ENCODE data around the gene ESR2. TPM values are rescaled to one million over a fixed set of nuclear protein-coding genes. Genes with fewer than 3 reads are reported as not detected.

The ESR2 gene
- total and polyA plus RNA-seq, 9 donors, result 5.1 to 26.2 (median 13.5) TPM

GRCh38 chr14:64147126-64147790, 146.9 kb downstream of the ESR2 start:
- intact Hi-C loops (cut with DNase I), result no loop called here
- WGBS, 3 donors, result 9 to 37% (median 25%) methylated on average over 7 of the region's 7 CpGs
- H3K36me3 ChIP-seq, result no peaks in the 10 kb centered on the region
- DNase-seq, result peak in 4 of 5 donors; percentile 28 to 55 (median 39)
- H3K27me3 ChIP-seq, result no peaks in the 10 kb centered on the region
- no peak for TF ChIP-seq CTCF (IDR thresholded peaks at IDR 0.05)
- H3K27ac ChIP-seq, result peak overlapping the region; percentile 0 to 14
- H3K4me3 ChIP-seq, result no peak overlapping the region
- no peaks in the 10 kb centered on the region for H3K9me3 ChIP-seq
- peaks cover 3% of the 10 kb centered on the region for H3K4me1 ChIP-seq (ENCODE audit: insufficient read depth)

DNA sequence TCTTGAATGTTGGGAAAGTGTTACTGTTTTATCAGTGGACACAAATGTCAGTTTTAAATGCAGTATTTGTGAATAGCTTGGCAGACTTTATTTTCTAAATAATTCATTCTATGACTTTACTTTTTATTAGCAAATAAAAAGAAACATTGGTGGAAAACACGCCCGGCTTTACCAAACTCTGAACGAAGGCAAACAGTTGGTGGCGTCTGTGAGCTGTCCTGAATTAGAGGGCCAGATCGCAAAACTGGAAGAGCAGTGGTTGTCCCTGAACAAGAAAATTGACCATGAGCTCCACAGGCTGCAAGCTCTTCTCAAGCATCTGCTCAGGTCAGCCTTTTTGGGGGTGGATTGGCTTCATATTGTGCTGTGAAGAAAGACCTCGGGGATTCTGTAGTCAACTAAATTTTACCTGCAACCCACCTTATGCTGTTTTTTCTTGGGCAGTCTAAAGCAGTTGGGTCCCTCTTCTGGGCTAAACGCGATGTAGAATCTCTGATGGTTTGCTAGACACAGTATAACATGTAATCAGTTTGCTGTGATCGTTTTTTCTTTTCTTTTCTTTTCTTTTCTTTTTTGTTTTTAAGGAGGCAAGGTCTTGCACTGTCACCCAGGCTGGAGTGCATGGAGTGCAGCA, 156.4 kb downstream of the ESR2 start:
- Histone ChIP-seq H3K4me1 (ENCODE audit: insufficient read depth) (no peaks in the 10 kb centered on the region), H3K36me3 (no peaks in the 10 kb centered on the region), H3K4me3 (no peak overlapping the region), H3K27ac (no peak overlapping the region), H3K27me3 (no peaks in the 10 kb centered on the region), H3K9me3 (no peaks in the 10 kb centered on the region)
- peak; percentile 27 to 58 (median 46) for DNase-seq
- TF ChIP-seq EP300 (IDR thresholded peaks at IDR 0.05) (no peak), CTCF (IDR thresholded peaks at IDR 0.05) (peak in 1 of 3 donors; percentile 27)
- intact Hi-C loops (cut with DNase I), result loop anchor here in 3 of 4 donors (5.0 to 10.0 kb wide), 2 partner anchors 157 to 165 kb away; partner anchors contain the start of gene ESR2 (in 2 of the 3)
- 58 to 72% (median 59%) methylated on average over 9 of the region's 9 CpGs for WGBS, 3 donors

- no peak overlapping the region for H3K4me3 ChIP-seq
- no peaks in the 10 kb centered on the region for H3K9me3 ChIP-seq
- DNase-seq, result no peak
- 94 to 96% (median 95%) methylated on average over 6 of the region's 6 CpGs for WGBS, 3 donors
- no peaks in the 10 kb centered on the region for H3K27me3 ChIP-seq
- H3K27ac ChIP-seq, result no peak overlapping the region
- no peaks in the 10 kb centered on the region for H3K4me1 ChIP-seq (ENCODE audit: insufficient read depth)
- intact Hi-C loops (cut with DNase I), result no loop called here
- H3K36me3 ChIP-seq, result no peaks in the 10 kb centered on the region
- TF ChIP-seq CTCF (IDR thresholded peaks at IDR 0.05), result no peak
- no peak for TF ChIP-seq EP300 (IDR thresholded peaks at IDR 0.05)
- no peak for TF ChIP-seq POLR2A (IDR thresholded peaks at IDR 0.05)
Observed at GRCh38 chr14:64126548-64126947, 167.6 kb downstream of the ESR2 start.

GRCh38 chr14:64125270-64125669, 168.9 kb downstream of the ESR2 start:
- intact Hi-C loops (cut with DNase I), result no loop called here
- no peaks in the 10 kb centered on the region for H3K36me3 ChIP-seq
- H3K27me3 ChIP-seq, result no peaks in the 10 kb centered on the region
- no peaks in the 10 kb centered on the region for H3K4me1 ChIP-seq (ENCODE audit: insufficient read depth)
- DNase-seq, result no peak
- TF ChIP-seq CTCF (IDR thresholded peaks at IDR 0.05) (no peak), POLR2A (IDR thresholded peaks at IDR 0.05) (no peak), EP300 (IDR thresholded peaks at IDR 0.05) (no peak)
- no peak overlapping the region for H3K4me3 ChIP-seq
- no peaks in the 10 kb centered on the region for H3K9me3 ChIP-seq
- WGBS, 3 donors, result 85 to 99% (median 96%) methylated on average over 2 of the region's 2 CpGs
- H3K27ac ChIP-seq, result no peak overlapping the region
